GM18909 (cell line): ENCODE results near the gene CPNE7.

Experiments used
- ATAC-seq: cut with Tn5 transposase; IDR thresholded peaks from one replicate; pipeline ENCODE4 v1.9.1; 2021; ENCODE audit warnings: mild to moderate bottlenecking; ENCODE audit not compliant: unreplicated experiment, poor library complexity

Gene CPNE7

DNA sequence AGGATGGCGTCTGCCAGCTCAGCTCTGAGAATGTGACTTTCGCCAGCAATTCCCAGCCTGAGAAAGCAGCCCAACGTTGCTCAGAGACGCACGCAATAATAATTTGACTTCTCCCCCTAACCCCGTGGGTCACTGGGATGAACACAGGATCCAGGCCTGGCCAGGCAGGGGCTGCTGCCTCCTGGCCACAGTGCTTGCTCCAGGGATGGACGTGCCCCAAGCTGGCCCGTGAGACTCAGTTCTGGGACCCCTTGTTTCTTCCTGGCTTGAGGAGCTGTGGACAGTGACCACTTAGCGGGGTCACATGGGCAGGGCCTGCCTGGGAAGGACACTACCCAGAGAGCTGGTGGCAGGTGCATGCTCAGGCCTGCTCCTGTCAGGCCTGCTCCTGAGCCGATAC is 24.3 kb downstream of the CPNE7 start:
- no peak for ATAC-seq

DNA sequence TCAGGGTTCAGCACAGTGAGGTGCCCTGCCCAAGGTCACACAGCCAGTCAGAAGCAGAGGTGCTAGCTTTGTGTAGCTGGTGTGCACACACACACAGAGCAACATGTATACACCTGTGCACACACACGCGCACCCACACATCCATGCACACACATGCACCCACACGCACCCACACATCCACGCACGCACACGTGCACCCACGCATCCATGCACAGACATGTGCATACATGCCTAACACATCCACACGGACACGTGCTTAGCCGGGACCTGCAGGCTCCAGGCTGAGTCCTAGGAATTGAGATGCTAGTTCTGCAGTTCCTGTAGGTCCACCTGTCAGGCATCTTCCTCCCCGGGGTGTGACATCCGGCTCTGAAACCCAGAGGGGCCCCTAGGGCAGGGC is 24.9 kb downstream of the CPNE7 start:
- ATAC-seq = no peak

DNA sequence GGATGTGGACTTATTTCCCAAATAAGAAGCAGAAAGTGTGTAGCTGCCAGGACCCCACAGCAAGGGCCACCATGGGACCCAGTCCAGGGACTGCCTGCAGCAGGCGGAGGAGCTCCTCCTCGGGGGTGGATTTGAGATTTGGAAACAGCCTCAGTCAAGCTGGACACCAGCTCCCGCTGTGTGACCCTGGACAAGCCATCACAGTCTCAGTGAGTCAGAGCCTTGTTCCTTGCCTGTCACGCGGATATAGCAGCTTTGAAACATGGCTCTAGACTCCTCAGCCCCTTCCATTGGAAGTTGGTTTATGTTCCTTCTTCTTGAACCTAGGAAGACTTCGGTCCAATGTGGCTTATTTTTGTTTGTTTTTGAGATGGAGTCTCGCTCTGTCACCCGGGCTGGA is 25.4 kb downstream of the CPNE7 start:
- no peak for ATAC-seq

DNA sequence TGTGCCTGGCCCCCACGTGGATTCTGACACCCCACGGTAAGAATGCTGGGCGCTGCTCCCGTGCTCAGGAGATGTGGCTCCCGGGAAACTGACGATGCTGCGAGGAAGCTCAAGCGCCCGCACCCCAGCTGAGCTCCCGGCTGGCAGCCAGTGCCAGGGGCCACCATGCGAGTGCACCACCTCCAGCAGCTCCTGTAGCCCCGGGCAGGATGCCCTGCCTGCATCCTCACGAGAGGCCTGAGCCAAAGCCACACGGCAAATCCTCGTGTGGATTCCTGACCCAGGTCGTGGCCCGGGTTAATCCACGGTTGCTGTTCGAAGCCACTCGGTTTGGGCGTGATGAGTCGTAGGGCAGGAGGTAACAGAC is 26.3 kb downstream of the CPNE7 start:
- no peak for ATAC-seq

DNA sequence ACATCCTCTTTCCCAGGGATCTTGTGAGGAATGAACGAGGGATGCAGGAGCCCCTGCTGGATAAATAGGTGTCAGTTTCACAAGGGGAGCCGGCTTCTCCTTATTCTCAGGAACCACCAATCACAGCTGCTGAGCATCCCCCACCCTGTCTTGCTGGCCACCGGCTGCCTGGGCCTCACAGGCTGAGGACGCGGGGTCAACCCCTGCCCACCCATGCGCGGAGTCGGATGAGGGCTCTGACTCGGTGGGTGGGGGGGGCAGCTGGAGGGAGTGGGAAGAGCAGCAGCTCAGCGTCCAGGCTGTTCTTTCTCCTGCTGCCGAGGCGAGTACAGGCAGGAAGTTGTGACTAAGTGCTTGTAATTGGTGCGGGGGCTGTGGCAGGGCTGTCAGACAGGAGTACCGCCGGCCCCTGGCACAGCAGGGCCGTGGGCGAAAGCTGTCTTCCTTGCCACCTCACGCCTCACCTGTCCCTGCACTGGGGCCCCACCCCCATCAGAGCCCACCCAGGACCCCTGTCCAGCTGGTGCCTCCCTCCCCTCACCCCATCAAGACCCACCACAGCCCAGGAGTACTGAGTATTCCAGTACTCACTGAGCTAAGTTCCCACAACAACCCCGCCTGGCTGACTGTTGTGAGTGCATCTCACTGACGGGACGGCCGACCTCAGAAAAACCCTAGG is 26.9 kb downstream of the CPNE7 start:
- no peak for ATAC-seq

DNA sequence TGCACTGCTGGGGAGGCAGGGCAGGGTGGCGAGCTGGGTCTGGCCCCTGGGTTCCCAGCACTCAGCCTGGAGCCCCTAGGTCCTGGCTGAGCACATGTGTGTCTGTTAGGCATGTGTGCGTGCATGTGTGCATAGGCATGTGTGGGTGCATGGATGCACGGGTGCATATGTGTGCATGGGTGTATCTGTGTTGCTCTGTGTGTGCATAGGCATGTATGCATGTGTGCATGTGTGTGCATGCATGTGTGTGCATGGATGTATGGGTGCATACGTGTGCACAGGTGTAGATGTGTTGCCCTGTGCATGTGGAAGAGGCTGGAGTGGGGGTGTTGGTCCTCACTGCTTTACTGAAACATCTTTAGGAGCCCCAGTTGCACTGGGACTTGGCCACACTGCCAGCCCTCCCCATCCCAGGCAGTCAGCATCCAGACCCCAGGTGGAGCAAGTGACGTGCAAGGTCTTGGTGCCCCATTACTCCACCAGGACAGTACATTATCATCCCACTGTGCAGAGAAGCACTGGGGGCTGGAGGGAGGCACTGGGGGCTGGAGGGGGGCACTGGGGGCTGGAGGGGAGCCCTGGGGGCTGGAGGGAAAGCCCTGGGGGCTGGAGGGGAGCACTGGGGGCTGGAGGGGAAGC is 27.5 kb downstream of the CPNE7 start:
- no peak for ATAC-seq

DNA sequence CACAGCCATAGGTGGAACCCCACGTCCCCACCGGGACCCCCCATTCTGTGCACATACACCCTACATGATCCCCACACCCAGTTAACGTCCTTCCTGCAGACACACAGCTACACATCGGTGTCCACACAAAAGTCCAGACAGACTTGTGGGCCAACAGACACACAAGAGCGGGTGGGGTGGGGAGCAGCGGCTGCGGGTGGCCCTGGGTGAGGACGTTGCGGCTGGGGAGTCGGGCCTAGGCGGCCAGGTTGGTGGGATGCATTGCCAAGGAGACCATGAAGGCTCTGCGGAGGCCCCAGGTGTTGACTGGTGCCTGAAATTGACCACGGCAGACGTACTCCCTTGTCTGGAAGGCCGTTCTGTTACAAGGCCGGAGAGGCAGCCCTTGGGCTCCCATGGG is 29.2 kb downstream of the CPNE7 start:
- ATAC-seq = no peak

DNA sequence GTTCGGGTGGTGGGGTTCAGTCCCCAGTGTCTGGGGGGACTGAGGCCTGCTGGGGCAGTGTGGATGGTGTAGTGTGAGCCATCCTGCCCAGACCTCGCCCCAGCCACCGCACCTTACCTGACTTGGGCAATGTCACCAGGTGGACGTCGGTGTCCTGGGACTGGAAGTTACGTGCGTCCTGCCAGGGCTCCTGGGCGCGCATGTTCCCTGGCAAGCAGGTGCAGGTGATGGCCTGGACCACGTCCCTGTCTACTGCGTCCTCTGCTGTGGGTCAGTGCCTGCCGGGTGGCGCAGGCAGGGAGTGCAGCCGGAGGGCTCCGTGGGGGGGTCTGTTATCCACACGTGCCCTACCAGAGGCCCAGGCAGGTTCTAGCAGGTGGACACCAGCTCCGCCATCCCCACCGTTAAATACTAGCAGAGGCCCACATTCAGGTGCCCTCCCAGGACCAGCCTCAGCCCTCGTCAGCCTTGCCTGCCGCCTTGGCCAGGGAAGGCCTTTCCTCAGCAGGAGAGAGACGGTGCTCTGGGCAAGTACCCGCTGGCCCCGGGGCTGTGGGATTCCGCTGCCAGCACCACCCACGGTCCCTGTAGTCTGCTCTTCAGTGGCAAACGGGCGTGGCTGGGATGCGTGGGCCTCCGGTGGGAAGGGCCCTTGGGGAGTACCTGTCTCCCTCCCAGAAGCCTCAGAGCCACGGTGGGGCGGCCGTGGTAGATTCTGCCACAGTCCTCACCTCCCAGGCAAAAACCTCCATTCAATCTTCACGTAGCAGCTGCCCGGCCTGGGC is 29.8 kb downstream of the CPNE7 start:
- ATAC-seq = no peak

DNA sequence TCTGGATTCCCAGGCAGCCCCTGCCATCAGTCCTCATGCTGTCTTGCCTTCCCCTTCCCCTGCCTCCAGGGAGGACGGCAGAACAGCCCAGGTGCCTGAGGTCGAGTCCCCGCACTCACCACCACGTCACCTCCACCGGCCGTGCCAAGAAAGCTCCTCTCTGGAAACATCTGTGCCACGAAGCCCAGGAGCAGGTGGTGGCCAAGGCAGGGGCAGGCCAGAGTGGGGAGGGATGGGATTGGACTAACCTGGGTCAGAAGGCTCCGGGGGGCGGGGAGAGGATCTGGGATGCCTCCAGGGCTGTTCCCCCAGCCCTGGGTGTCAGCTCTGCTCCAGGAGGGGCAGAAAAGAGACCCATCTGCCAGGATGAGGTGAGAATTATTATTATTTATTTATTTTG is 30.4 kb downstream of the CPNE7 start:
- ATAC-seq = no peak

DNA sequence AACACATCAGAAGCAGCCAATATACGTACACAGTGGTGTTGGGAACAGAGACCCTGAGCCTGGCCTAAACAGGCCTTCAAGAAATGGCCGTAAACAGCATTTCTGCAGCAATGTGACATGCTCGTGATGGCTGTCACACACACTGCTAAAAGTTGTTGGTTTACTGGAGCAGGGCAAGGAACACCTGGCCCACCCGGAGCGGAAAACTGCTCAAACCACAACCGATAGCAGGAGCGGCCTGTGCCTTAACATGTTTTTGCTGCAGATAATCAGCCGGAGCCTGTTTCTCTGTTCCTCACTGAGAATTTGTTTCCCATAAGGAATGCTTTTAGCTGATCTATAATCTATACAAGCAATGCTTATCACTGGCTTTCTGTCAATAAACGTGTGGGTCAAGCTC is 31.9 kb downstream of the CPNE7 start:
- ATAC-seq = no peak

DNA sequence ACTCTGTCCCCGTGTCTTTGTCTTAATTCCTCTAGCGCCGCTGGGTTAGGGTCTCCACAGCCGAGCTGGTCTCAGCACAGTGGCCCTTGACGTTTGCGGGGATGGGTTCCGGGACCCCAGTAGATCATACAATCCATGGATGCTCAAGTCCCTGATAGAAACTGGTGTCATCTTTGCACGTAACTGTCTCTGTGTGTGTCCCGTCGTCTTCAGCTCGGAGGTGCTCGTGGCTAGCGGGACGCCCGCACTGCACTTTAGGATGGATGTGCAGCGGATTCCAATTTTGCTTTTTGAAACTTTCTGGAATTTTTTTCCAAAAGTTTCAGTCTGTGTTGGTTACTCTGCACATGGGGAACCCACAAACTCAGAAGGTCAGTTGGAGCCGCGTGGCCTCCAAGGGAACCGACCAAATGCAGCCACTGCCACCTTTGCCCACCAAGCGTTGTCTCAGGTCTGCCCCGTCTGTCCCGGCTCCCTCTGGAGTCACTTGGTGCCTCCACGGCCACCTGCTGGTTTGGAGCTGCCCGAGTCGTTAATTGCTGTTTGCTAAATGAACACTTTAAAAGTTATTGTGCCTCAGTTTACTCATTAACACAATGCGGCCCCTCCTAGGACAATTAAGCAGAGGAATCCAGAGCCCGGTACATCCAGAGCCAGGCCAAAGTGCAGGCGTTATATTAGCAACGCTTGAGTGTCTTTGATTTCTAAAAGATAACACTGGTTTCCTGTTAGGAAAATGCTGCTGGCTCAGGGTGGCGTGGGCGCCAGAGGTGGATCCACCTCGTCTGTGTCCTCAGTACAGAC is 32.6 kb downstream of the CPNE7 start:
- no peak for ATAC-seq

DNA sequence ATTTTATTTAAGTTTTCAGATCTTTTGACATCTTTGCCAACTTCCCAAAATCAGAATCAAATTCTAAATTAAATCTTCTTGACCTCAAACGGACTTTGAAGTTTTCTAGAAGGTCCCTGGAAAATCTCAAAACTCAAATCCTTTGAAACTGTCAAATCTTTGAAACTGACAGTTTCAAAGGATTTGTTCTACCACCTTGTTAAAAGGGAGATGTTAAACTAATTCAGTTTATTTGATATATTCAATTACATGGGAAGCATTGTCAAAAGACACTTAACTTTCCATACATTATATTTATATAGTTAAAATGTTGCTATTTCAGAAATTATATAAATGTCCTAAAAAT is 34.5 kb downstream of the CPNE7 start:
- ATAC-seq = no peak

DNA sequence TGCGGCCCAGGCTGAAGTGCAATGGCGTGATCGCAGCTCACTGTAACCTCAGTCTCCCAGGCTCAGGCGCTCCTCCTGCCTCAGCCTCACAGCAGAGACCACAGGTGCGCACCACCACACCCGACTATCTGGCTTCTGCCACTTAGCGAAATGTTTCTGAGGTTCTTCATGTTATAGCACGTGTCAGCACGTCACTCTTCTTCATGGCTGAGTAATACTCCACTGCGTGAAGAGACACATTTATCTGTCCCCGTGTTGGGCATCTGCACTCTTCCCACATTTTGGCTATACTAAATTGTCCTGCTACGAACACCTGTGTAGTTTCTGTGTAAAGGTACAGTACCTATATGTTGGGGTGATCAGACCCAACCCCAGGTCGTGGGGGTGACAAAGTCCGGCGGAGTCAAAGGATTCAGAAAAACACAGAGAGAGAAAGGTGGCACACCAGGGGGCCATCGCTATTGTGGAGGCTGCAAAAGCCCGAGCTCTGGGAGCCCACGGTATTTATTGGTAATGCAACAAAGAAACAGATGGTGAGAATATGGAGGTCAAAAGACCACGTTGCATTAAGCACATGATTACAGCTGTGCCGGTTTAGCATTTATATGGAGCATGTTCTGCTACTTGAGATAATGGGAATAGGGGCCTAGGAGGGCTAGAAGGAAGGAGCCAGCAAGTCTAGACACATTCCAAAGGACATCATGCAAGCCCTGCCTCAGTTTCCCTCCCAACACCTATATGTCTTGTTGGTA is 37.0 kb downstream of the CPNE7 start:
- ATAC-seq = no peak

DNA sequence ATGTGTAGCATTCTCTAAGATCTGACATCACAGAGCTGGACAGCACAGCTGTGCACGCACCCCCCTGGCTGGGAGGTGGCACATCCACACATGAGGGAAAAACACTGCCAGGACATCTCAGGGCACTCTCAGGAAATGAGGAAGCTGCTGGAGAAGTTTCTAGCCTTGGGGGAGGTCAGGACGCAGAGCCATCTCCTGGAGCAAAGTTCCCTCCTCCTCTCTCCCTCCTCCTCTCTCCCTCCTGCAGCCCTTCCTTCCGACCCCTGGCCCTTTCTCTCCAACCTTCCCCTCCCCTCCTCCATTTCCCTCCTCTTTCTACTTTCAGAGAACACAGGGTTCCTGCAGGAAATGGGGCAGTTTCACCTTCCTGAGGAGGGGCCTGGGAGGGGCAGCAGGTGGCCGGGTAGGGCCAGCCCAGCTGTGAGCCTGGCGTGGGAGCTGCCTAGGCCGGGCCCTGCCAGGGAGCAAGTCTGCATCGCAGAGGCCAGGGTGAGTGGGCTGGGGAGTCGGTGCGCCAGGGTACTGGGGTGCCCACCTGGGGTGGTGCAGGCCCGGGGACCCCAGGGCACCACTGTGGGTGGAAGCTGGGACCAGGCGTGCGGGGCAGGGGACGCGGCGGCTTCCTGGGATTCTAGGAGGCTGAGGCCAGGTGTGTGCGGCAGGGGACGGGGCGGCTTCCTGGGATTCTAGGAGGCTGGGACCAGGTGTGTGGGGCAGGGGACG is 37.8 kb downstream of the CPNE7 start, which contains the start of gene DPEP1:
TSS of gene DPEP1 (plus strand) at position 412 of the 723 bp plus-strand sequence. CDS start 16,769 bp downstream, outside the sequence.
- no peak for ATAC-seq

DNA sequence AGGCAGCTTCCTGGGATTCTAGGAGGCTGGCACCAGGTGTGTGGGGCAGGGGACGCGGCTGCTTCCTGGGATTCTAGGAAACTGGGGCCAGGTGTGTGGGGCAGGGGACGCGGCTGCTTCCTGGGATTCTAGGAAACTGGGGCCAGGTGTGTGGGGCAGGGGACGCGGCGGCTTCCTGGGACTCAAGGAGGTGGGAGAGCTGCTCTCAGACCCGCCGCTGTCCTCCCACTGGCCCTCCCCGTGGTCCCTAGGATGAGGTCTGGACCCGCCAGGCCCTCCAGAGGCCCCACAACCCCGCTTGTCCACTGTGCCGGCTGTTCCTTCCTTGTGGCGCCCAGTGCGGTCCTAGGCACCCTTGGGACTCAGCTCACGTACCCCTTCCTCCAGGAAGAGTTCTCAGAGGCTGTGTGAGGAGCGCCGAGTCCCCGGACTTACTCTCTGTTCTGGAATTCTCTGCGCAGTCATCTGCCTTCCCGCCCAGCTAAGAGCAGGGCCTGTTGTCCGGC is 38.4 kb downstream of the CPNE7 start:
- ATAC-seq = no peak

DNA sequence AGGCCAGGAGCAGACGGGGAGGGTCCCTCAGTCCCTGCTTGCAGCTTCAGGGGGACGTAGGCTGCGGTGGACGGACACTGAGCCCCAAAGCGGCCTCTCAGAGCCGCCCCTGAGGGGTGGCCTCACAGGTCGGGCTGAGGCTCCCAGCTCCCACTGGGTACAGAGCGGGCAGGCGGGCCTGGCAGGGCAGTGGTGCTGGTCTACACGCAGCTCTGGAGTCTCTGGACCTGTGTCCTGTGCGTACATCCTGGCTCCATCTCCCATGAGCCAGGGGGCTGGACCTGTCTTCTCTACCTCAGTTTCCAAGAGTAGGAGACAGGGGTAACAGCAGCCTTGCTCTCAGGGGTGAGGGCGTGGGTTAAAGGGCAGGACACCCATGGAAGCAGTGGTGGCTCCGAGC is 39.6 kb downstream of the CPNE7 start:
- no peak for ATAC-seq

DNA sequence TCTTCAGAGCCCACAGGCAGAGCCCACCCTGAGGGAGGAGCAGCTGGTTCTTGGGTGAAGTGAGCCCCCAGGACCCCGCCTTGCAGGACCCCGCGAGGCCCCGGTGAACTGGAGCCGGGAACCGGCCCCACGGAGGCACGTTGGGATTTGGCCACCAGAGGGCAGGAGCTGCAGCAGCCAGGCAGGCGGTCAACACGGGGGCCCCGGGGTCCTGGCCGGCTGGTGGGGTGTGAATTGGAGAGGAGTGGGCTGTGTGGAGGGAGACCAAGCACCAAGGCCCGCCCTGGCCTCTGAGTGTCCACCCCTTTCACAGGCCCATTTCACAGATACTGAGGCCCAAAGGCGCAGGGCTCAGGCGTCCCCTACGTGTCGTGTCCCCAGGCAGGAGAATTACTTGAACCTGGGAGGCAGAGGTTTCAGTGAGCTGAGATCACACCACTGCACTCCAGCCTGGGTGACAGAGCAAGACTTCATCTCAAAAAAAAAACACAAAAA is 40.1 kb downstream of the CPNE7 start:
- ATAC-seq = no peak

DNA sequence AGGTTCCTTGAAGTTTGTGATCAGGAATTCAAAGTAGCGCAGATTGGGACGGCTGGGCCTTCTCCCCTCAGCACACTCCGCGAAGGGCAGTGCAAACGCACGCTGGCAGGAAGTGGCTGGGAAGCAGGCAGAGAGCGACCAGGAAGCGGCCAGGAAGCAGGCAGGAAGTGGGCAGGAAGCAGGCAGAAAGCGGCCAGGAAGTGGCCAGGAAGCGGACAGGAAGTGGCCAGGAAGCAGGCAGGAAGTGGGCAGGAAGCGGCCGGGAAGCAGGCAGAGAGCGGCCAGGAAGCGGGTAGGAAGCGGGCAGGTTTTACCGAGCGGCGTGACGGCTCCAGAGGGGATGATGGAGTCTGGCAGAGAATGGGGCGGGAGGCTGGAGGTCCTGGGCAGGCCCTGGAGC is 41.1 kb downstream of the CPNE7 start:
- ATAC-seq = no peak

DNA sequence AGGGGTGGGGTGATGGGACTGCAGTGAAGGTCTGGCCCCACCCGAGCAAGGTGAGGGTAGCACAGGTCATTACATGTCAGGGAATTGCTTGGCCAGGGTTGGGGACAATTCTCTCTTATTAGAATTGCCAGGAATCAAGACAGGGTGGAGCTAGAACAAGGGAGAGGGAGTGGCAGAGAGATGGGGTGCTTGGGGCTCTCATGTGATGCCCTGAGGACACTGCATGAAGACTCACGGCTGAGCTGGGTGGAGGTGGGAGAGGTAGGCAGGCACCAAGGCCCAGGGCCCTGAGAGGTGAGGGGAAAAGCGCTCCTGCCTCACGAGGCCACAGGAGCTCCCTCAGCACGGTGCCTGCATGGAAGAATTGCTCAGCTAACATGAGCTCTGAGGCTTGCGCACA is 41.5 kb downstream of the CPNE7 start:
- no peak for ATAC-seq
